D721Med (cell line): ENCODE results near the gene RAB40C.

ENCODE experiments used
- DNase-seq: peaks from one replicate; pipeline ENCODE4 v3.0.0; 2011; ENCODE audit warnings: low spot score; ENCODE audit not compliant: insufficient read length
- FAIRE-seq: peaks from 2 replicates; lab custom pipeline; 2011; peaks lifted over from hg19 to GRCh38; lab: Jason Lieb, UNC
- TF ChIP-seq, protein P1 (sequence below): IDR thresholded peaks from 2 replicates; pipeline ENCODE4 v1.5.1; 2012; ENCODE audit warnings: mild to moderate bottlenecking, control low read depth; ENCODE audit not compliant: insufficient read depth; ENCODE audit errors: missing control alignments

Gene RAB40C

DNA sequence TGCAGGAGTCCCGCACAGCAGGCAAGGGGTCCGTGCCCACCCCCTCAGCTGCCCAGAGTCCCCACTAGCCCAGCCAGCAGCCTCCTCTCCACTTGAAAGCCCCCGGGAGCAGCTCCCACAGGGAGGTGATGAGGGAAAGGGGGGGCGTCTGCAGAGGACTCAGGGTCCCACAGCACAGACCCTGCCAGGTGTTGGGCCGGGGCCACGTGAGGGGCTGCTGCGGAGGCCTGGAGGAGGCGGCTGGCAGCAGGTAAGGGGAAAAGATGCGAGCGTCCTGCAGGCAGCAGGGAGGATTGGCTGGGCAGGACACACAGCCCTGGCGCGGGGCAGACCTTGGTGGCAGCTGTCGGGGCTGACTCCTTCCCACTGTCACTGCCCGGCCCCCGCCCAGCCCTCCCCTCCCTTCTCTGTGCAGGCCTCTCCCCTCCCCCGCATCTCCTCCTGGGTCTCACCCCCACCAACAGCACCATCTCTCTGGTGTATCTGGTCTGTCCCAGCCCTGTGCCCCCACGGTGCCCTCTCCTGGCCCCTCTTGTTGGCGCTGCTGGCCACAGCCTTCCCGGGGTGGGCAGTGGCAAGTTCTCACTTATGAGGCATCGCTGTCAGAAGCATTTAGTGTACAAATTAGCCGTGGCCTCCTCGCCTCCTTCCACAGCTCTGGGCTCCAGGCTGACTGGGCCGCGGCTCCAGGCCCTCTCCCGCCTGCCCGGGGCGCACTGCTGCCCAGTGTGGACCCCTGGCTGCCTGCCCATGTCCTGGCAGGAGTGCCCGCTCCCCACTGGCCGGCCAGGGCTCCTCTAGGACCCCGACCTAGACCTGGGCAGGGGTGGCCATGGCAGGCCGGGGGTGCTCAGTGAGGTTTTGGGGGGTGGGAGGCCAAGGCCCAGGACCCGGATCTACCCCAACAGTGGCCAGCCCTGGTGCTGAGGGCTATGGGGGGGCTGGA, 34.1 kb upstream of the RAB40C start:
- DNase-seq = no peak
- FAIRE-seq = no peak
- TF ChIP-seq, protein P1, sequence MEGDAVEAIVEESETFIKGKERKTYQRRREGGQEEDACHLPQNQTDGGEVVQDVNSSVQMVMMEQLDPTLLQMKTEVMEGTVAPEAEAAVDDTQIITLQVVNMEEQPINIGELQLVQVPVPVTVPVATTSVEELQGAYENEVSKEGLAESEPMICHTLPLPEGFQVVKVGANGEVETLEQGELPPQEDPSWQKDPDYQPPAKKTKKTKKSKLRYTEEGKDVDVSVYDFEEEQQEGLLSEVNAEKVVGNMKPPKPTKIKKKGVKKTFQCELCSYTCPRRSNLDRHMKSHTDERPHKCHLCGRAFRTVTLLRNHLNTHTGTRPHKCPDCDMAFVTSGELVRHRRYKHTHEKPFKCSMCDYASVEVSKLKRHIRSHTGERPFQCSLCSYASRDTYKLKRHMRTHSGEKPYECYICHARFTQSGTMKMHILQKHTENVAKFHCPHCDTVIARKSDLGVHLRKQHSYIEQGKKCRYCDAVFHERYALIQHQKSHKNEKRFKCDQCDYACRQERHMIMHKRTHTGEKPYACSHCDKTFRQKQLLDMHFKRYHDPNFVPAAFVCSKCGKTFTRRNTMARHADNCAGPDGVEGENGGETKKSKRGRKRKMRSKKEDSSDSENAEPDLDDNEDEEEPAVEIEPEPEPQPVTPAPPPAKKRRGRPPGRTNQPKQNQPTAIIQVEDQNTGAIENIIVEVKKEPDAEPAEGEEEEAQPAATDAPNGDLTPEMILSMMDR = no peak

DNA sequence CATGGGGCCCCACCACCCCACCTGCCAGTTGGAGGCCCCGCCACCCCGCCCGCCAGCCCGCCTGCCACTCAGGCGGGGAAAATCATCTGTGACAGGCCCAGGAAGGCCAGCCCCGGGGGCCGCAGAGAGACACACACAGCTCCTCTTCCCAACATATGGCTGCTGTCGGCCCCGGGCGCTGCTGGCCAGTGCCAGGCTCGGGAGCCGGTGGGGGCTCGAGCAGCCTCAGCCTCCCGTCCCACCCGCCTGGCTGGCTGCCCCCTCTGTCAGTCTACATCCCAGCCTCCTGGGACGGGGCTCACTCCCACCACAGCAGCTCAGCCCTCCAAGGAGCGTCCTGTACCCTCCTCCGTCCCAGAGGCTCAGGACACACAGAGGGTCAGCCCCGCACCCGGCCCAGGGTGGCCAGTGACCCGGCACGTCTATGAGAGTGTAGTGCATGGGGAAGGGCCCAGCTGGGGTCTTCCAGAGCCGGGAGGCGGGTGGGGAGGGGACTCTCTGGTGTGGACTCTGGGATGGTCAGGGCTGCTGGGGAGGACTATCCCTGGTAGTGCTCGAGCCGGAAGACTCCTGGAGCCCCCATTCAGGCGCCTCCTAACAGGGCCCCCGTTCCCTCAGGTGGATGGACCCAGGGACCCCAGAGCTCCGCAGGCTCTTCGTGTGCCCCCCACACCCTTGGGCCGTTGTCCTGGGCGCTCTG, 33.2 kb upstream of the RAB40C start:
- no peak for DNase-seq
- TF ChIP-seq, protein P1 = no peak
- FAIRE-seq = no peak

DNA sequence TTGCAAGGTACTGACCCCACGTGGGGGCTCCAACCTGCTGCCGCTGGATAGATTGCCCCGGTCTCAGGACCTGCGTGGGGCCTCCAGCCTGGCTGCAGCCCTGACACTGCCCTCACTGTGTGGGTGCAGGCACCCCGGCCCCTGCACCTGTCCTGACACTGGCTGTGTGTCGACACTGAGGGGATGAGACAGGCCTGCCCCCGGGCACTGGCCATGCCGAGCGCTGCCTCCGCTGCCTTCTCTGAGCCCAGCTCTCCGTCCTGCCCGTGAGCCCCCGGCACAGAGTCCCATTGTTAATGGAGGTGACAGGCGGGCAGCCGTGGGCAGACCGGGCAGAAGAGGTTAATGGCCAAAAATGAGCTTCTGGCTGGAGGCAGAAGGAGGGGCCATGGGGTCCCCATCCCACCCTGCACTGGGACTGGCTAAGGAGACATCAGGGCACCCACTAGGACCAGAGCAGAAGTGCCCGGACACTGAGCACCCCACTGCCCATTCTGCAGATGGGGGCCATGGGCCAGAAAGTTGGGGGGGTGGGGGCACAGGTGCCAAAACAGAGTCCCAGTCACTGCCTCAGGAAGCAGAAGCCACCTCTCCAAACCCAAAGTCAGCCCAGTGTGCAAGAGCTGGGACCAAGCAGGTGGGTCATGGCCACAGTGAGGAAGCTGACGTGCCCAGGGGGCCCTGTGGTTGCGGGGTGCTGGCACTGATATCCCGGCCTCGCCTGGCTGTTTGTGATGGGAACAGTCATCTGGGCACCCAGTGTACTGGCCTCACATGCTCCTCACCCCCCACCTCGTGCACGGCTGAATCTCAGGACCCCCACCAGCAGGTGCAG, 32.2 kb upstream of the RAB40C start:
- TF ChIP-seq, protein P1 = no peak
- DNase-seq = no peak
- no peak for FAIRE-seq

DNA sequence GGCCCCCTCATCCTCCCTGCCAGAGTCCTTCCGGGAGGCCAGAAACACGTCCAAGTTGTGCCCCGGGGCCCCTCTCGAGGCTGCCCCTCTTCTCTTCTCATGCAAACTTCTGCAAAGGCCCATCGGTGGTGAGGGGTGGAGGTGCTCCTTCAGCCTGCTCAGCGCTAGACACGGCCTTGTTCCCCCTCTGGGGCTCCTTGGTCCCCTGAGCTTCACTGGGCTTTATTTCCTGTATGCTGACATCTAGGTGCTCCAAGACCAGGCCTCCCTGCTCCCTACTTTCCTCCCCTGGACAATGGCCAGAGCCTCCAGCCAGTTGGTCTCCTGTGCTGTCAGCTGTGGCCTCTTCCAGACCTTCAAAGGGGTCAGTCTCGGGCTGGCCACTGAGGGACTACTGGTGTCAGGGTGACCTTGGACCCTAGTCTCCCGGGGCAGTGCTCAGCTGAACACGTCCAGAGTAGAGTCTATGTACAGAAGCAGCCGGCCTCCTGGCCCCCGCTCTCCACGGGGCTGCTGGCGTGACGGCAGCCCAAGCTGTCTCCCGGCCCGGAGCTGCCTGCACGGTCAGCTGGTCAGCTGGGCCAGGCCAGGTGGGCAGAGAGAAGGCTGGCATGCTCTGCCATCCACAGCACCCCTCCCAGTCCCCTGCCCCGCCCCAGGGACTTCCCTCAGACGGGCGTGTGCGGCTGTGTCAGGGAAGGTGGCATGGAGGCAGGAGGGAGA, 31.4 kb upstream of the RAB40C start:
- DNase-seq = no peak
- TF ChIP-seq, protein P1 = no peak
- no peak for FAIRE-seq

DNA sequence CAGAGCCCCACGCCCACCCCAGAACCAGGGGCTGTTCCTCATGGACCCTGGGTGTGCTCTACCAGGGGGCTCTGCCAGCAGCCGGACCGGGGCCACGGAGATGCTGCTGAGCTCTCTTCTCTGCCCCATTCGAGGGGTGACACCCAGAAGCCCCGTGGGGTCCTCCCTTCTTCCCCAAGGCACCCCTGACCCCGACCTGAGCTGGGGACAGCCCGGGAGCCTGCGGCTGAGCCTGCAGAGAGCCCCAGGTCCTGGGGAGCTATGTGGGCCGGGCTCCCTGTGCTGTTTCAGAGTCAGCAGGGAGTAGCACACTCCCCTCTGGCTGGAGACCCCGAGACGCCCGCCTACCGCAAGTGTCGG, 30.9 kb upstream of the RAB40C start:
- TF ChIP-seq, protein P1 = no peak
- DNase-seq (no peak), FAIRE-seq (no peak)

DNA sequence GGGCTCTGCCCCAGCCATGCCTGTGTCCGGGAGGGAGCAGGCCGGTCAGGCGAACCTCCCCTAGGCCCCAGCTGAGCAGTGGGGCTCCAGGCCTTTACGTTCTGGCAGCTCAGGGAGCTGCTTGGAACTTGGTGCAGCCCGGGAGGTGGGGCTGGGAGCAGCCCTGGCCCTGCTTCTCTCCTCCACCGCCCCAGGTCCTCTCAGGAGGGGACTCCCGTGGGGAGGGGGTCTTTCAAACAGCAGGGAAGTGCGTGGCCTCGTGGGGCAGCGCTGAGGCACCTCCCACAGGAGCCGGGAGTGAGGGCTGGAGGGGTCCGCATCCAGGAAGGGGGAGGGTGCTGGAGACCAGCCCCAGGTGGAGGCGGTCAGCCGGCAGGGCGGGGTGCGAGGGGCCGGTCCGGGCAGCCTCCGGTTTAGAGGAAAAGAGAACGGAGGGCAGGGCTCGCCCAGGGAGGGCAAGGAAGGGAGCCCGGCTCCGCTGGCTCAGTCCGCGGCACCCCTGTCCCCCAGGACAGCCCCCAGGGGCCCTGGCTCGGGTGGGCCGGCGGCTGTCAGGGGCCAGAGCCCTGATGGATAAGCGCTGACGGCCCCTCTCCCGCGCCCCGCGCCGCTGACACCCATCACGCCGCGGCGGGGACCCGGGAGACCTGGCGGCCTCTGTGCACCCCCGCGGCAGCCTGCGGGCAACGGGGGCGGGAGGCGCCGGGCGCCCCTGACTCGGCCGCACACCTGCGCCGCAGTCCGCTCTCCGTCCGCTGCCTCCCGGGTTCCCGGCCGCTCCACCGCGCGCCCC, 30.3 kb upstream of the RAB40C start:
- DNase-seq (no peak), FAIRE-seq (no peak)
- TF ChIP-seq, protein P1 = no peak
